ENCODE measurements around the gene EFCAB11.

DNA sequence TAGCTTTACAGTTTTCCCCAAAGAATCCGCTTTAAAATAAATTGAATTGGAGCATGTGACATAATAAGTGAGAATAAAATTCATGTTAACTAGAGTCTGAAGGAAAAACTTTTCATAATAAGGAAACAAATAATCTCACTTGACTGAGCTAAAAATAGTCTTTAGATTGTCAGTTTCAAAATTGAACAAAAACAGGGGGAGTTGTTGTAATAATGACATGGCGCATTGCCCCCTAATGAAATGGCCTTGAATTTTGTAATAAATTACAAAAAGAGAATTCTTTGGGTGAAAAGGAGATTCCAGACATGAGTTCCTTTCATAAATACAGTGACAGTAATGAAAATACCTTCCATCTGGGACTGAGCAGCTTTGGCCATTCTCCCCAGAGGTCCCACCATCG is 178.6 kb downstream of the EFCAB11 start:
- TF ChIP-seq, protein P1, sequence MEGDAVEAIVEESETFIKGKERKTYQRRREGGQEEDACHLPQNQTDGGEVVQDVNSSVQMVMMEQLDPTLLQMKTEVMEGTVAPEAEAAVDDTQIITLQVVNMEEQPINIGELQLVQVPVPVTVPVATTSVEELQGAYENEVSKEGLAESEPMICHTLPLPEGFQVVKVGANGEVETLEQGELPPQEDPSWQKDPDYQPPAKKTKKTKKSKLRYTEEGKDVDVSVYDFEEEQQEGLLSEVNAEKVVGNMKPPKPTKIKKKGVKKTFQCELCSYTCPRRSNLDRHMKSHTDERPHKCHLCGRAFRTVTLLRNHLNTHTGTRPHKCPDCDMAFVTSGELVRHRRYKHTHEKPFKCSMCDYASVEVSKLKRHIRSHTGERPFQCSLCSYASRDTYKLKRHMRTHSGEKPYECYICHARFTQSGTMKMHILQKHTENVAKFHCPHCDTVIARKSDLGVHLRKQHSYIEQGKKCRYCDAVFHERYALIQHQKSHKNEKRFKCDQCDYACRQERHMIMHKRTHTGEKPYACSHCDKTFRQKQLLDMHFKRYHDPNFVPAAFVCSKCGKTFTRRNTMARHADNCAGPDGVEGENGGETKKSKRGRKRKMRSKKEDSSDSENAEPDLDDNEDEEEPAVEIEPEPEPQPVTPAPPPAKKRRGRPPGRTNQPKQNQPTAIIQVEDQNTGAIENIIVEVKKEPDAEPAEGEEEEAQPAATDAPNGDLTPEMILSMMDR (optimal IDR thresholded peaks at IDR 0.05 in 1 of 3, IDR thresholded peaks at IDR 0.05 in 1 of 3, conservative IDR thresholded peaks at IDR 0.05 in 1 of 3; ENCODE audit: extremely low read depth in 1 of 3, insufficient read depth in 2 of 3, low read length in 3 of 3): no peak
- TF ChIP-seq EZH2 (IDR thresholded peaks at IDR 0.05; ENCODE audit: low read length): no peak
